Heart left ventricle (tissue), 13 donors: Measurements from ENCODE around the gene REPIN1.

Source experiments
- CTCF ChIP-seq, 12 donors: fragments of 200-600 bp; sonication (generic) in 4 of 12; IDR thresholded peaks; one replicate each; pipeline versions ENCODE4 v1.5.0 to v1.8.0; 2018 to 2022; ENCODE audit warnings: antibody characterized with exemption in 12 of 12, mild to moderate bottlenecking in 5 of 12
- POLR2A ChIP-seq, 2 donors: fragments of 450-650 bp; IDR thresholded peaks; one replicate each; pipeline ENCODE4 v1.6.1; 2017; ENCODE audit warnings: antibody characterized with exemption in 2 of 2, mild to moderate bottlenecking in 2 of 2, moderate library complexity in 2 of 2
- donor health status: ischemic (EF 13 %, LVEDD 7.1; RV severe dilation, severe dysfunction).
- donor health status: DM: no; HTN: yes; CAD: no.
- donor health status: DM: no; HTN: no; CAD: no.
- donor health status: ischemic (EF 25% LVEDD 6.9; RV normal size, moderate dysfunction).
- donor health status: ischemic (EF 25% LVEDD 5.7; RV mildly dilated, moderate dysfunction).
- donor health status: ischemic (EF 35%, LVEDD 5.7; RV mildly dilated, moderate dysfunction).
- donor health status: nonischemic (EF 11% LVEDD 7.7; RV severe dilation, severe dysfunction).
- donor health status: DM: yes; HTN: yes; CAD: no.
- donor health status: PGD.
- donor health status: ischemic (EF 29% LVEDD 5.4; RV normal size, mild dysfunction).
- donor health status: nonischemic (EF 23%, LVEDD 6.1; RV moderate dilation, normal function).

- no peak for TF ChIP-seq CTCF (IDR thresholded peaks at IDR 0.05)
- TF ChIP-seq POLR2A (IDR thresholded peaks at IDR 0.05): no peak
These were observed 34.5 kb upstream of the REPIN1 start for GRCh38 chr7:150334108-150334507.
